ENCODE measurements around the gene MYO5A.

DNA sequence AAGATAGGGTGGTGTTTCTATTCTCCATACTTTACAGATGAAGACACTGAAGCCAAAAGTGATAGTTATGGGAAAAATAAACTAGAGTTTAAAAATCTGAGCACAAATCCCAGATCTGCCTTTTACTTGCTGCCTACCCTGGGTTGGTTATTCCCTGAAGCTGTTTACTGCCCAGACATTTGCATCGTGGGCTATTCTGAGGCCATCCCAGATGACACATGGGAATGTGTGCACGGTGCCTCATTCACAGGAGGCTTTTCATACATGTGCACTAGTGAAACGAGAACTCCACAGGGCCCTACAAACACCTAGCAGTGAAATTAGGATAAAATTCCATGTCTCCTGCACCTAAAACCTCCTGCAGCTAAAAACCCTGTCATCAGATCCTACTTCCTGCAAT is 250.5 kb downstream of the MYO5A start:
- TF ChIP-seq GATA2 (IDR thresholded peaks at IDR 0.05; ENCODE audit: low read depth, low read length) (no peak), GATA3 (IDR thresholded peaks at IDR 0.05; ENCODE audit: low read depth, low read length) (no peak)
